SK-N-SH treated with all-trans-retinoic acid at 6 μM for 48 hours (cell line): ENCODE data around the gene GRN.

Experiments used
- ATAC-seq: fragments of 200-7000 bp; cut with Tn5 transposase; 3 replicates; pipeline ENCODE4 v1.9.1; 2020; ENCODE audit warnings: mild to moderate bottlenecking, moderate library complexity
- ARNTL ChIP-seq: fragments of 450-650 bp; formaldehyde crosslinking; IDR thresholded peaks from 2 replicates; pipeline ENCODE4 v1.5.0; 2020; ENCODE audit warnings: low read depth, mild to moderate bottlenecking, moderate library complexity, borderline replicate concordance
- BACH2 ChIP-seq: fragments of 250-450 bp; sonication (Bioruptor Pico); IDR thresholded peaks from 2 replicates; pipeline ENCODE4 v1.9.0; 2021; ENCODE audit warnings: mild to moderate bottlenecking, borderline replicate concordance
- CREB5 ChIP-seq: fragments of 250-450 bp; sonication (Bioruptor Pico); IDR thresholded peaks from 2 replicates; pipeline ENCODE4 v1.5.1; 2020; ENCODE audit warnings: low read depth, mild to moderate bottlenecking, moderate library complexity
- CSDC2 ChIP-seq: fragments of 250-450 bp; sonication (Bioruptor Pico); IDR thresholded peaks from 2 replicates; pipeline ENCODE4 v1.5.0; 2020; ENCODE audit warnings: mild to moderate bottlenecking, moderate library complexity
- CSRNP3 ChIP-seq: fragments of 250-450 bp; sonication (Bioruptor Pico); IDR thresholded peaks from 2 replicates; pipeline ENCODE4 v1.5.1; 2021; ENCODE audit warnings: mild to moderate bottlenecking, moderate library complexity
- ESRRG ChIP-seq: fragments of 250-450 bp; sonication (Bioruptor Pico); IDR thresholded peaks from 2 replicates; pipeline ENCODE4 v1.6.1; 2021; ENCODE audit warnings: mild to moderate bottlenecking
- ISL1 ChIP-seq: fragments of 250-450 bp; sonication (Bioruptor Pico); IDR thresholded peaks from 2 replicates; pipeline ENCODE4 v2.1.2; 2022; ENCODE audit warnings: mild to moderate bottlenecking, moderate library complexity
- OSR1 ChIP-seq: fragments of 250-450 bp; sonication (Bioruptor Pico); IDR thresholded peaks from 2 replicates; pipeline ENCODE4 v1.8.0; 2022; ENCODE audit warnings: moderate library complexity, mild to moderate bottlenecking, inconsistent platforms
- PATZ1 ChIP-seq: fragments of 250-450 bp; sonication (Bioruptor Pico); IDR thresholded peaks from 2 replicates; pipeline ENCODE4 v1.8.0; 2020; ENCODE audit warnings: mild to moderate bottlenecking, moderate library complexity, borderline replicate concordance
- POU6F1 ChIP-seq: fragments of 250-450 bp; sonication (Bioruptor Pico); IDR thresholded peaks from 2 replicates; pipeline ENCODE4 v1.8.0; 2021; ENCODE audit warnings: low read depth, mild to moderate bottlenecking, moderate library complexity, borderline replicate concordance
- PPARA ChIP-seq: fragments of 250-450 bp; sonication (Bioruptor Pico); IDR thresholded peaks from 2 replicates; pipeline ENCODE4 v1.5.0; 2020; ENCODE audit warnings: mild to moderate bottlenecking, borderline replicate concordance
- RARB ChIP-seq: fragments of 250-450 bp; sonication (Bioruptor Pico); IDR thresholded peaks from 2 replicates; pipeline ENCODE4 v1.8.0; 2021; ENCODE audit warnings: mild to moderate bottlenecking, moderate library complexity
- SNAI2 ChIP-seq: fragments of 250-450 bp; sonication (Bioruptor Pico); IDR thresholded peaks from 2 replicates; pipeline ENCODE4 v1.5.0; 2020; ENCODE audit warnings: mild to moderate bottlenecking, moderate library complexity
- TOX ChIP-seq: fragments of 250-450 bp; sonication (Bioruptor Pico); IDR thresholded peaks from 2 replicates; pipeline ENCODE4 v1.8.0; 2021; ENCODE audit warnings: mild to moderate bottlenecking, moderate library complexity, borderline replicate concordance
- ZC3H10 ChIP-seq: fragments of 250-450 bp; sonication (Bioruptor Pico); IDR thresholded peaks from 2 replicates; pipeline ENCODE4 v1.5.1; 2021; ENCODE audit warnings: mild to moderate bottlenecking, moderate library complexity
- ZFP3 ChIP-seq: fragments of 250-450 bp; sonication (Bioruptor Pico); IDR thresholded peaks from 2 replicates; pipeline ENCODE4 v1.5.0; 2020; ENCODE audit warnings: mild to moderate bottlenecking, moderate library complexity
- ZFP30 ChIP-seq: fragments of 450-650 bp; formaldehyde crosslinking; IDR thresholded peaks from 2 replicates; pipeline ENCODE4 v1.5.0; 2022; ENCODE audit warnings: mild to moderate bottlenecking, moderate library complexity
- ZNF565 ChIP-seq: fragments of 450-650 bp; formaldehyde crosslinking; conservative IDR thresholded peaks from 2 replicates; pipeline ENCODE4 v1.5.0; 2020; ENCODE audit warnings: low read depth, mild to moderate bottlenecking, moderate library complexity
- ZNF70 ChIP-seq: fragments of 450-650 bp; formaldehyde crosslinking; IDR thresholded peaks from 2 replicates; pipeline ENCODE4 v1.5.0; 2020; ENCODE audit warnings: mild to moderate bottlenecking, moderate library complexity
- ZNF8 ChIP-seq: fragments of 450-650 bp; formaldehyde crosslinking; IDR thresholded peaks from 2 replicates; pipeline ENCODE4 v1.5.0; 2020; ENCODE audit warnings: mild to moderate bottlenecking, moderate library complexity

Gene GRN

GRCh38 chr17:44348234-44348987, 3.3 kb downstream of the GRN start (continued):
- TF ChIP-seq ZNF70 (CRISPR knock-in tag) (no peak), OSR1 (CRISPR knock-in tag) (no peak)

GRCh38 chr17:44348988-44349364, 3.9 kb downstream of the GRN start:
- ATAC-seq: no peak
- no peak for TF ChIP-seq PPARA
- no peak for TF ChIP-seq ARNTL (CRISPR knock-in tag)
- TF ChIP-seq ZC3H10 (CRISPR knock-in tag): no peak
- no peak for TF ChIP-seq TOX

GRCh38 chr17:44349553-44350070, 4.5 kb downstream of the GRN start:
- TF ChIP-seq ZNF70 (CRISPR knock-in tag) (no peak), PATZ1 (CRISPR knock-in tag) (no peak), POU6F1 (CRISPR knock-in tag) (no peak), PPARA (no peak), ESRRG (CRISPR knock-in tag) (no peak), SNAI2 (CRISPR knock-in tag) (no peak), CSRNP3 (CRISPR knock-in tag) (no peak), RARB (CRISPR knock-in tag) (no peak), ZC3H10 (CRISPR knock-in tag) (no peak), ZNF565 (no peak), ARNTL (CRISPR knock-in tag) (no peak), TOX (no peak), ZFP30 (CRISPR knock-in tag) (no peak)
- ATAC-seq: no peak

- peak; percentile 91 for ATAC-seq
- no peak for TF ChIP-seq CSDC2
These were observed 5.7 kb downstream of the GRN start for GRCh38 chr17:44350733-44351226.

GRCh38 chr17:44351464-44351863, 6.4 kb downstream of the GRN start:
- no peak for ATAC-seq
- TF ChIP-seq SNAI2 (CRISPR knock-in tag): no peak
- TF ChIP-seq ZNF8 (CRISPR knock-in tag): no peak
- no peak for TF ChIP-seq PPARA
- TF ChIP-seq CREB5 (CRISPR knock-in tag): no peak
- no peak for TF ChIP-seq ZFP30 (CRISPR knock-in tag)
- no peak for TF ChIP-seq CSRNP3 (CRISPR knock-in tag)
- TF ChIP-seq ZNF565: no peak
- no peak for TF ChIP-seq OSR1 (CRISPR knock-in tag)
- no peak for TF ChIP-seq POU6F1 (CRISPR knock-in tag)
- no peak for TF ChIP-seq BACH2
- no peak for TF ChIP-seq CSDC2
- no peak for TF ChIP-seq TOX
- no peak for TF ChIP-seq ZFP3 (CRISPR knock-in tag)
- no peak for TF ChIP-seq PATZ1 (CRISPR knock-in tag)
- no peak for TF ChIP-seq ARNTL (CRISPR knock-in tag)
- no peak for TF ChIP-seq ISL1 (CRISPR knock-in tag)
- TF ChIP-seq ZC3H10 (CRISPR knock-in tag): no peak
